GM19193 (cell line): ENCODE results near the gene TSSK1B.

ENCODE experiments used
- POLR2A ChIP-seq: IDR thresholded peaks from 4 replicates; pipeline ENCODE4 v1.6.1; 2011; ENCODE audit not compliant: insufficient read depth, insufficient read length; ENCODE audit errors: extremely low read depth

Gene TSSK1B

DNA sequence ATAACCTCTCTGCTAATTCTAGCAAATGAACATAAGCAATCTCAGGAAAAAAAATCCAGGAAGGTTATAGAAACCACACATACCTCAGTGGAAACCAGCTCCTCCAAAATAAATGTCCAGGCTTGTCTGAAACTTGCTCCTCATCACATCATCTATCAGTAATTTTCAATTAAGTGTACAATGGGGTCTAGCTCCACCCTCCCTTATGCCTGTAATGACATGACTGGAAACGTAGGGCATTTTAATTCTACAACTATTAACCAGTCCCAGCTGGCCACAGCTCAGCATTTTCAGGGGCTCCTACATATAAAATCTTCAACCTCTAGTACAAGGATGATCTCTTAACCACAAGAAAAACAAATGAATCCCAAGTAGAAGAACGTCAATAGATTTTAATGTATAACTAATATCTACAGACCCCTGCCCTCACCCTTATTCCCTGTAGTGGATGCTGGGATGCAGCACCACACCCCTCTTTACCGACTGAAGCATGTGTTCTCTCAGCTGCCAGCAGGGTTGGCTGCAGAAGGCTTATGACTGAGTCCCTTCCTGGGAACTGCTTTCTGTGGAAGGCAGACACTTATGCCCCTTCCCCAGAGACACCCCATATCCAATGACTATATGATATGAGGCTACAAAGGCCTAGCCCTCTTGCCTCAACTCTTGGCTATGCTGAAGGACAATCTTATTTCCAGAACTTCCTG lies 6.8 kb downstream of the TSSK1B start:
- TF ChIP-seq POLR2A = no peak

DNA sequence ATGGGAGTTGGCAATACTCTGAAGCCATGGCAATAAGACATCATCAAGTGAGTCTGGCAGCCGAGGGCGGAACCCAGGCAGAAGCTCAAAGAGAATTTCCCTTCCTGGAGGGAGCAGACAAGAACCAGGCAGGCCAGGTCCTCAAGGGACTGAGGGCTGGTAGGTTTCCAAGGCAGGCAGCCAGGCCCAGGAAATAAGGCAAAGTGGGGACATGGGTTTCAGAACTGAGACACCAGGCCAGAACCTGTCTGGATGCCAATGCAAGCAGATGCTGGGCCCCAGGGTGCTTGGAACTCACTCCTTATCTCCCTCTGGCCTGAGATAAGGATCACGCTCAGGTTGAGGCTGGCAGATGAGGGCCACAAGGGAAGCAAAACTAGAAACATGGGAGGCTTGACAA lies 8.9 kb downstream of the TSSK1B start:
- no peak for TF ChIP-seq POLR2A

DNA sequence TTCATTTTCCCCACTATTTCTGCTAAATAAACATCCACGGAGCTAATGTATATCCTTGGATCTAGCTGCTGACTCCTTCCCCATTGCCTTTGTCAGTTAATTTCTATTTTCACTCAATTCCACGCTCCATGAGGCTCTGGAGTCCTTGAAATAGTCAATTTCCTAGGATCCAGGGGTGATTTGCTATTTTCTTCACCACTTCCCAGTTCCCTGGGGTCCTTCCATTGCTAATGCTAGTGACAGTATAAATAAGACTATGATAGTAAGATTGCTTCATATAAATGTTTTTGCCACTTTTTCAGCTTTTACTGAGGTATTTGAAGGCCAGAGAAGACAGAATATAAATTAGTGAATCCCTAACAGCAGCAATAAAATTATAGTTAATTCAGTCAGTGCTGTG lies 13.1 kb downstream of the TSSK1B start:
- no peak for TF ChIP-seq POLR2A

DNA sequence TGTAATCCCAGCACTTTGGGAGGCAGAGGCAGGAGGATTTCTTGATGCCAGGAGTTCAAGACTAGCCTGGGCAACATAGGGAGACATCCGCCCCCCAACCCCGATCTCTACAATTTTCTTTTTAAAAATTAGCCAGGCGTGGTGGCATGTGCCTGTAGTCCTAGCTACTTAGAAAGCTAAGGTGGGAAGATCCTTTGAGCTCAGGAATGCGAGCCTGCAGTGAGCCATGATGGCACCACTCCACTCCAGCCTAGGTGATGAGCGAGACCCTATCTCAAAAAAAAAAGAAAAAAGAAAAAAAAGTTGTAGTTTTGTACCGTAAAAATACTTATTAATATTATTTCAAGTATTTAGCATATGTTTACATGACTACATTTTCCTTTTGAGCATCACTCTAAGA lies 29.3 kb downstream of the TSSK1B start:
- TF ChIP-seq POLR2A = no peak

DNA sequence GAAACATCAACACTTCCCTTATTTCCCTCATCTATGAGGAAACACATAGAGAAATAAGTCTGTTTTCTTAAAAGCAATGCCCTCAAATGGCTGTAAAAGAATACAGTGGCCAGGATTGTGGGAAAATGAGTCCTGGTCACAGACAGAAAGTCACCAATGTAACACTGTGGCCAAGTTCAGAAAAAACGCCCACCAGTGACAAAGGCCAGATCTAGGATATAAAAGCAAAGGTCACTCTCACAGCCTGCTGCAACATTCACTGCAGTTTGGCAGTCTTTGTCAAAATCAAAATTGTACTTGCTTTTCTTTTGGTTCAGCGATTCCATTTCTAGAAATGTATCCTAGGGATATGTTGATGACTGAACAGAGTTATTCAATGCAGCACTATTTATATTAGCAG lies 30.5 kb downstream of the TSSK1B start:
- no peak for TF ChIP-seq POLR2A

DNA sequence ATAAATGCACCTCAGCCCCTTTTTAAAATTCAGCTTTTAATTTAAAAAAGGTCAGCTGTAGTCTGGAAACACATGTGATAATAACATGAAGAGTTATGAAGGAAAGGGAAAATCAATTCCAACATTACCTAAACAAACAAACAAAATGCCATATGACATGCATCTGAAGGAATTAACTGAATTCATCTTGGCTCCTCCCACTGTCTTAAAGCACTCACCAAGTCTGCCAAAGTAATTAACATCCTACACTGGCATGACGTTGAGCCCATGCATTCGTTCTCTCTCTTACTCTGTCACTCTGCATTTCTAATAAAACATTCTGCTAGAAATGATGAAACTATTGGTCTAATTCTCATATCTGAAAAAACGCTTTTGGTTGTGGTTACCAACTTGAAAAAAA lies 37.7 kb downstream of the TSSK1B start:
- TF ChIP-seq POLR2A = no peak

DNA sequence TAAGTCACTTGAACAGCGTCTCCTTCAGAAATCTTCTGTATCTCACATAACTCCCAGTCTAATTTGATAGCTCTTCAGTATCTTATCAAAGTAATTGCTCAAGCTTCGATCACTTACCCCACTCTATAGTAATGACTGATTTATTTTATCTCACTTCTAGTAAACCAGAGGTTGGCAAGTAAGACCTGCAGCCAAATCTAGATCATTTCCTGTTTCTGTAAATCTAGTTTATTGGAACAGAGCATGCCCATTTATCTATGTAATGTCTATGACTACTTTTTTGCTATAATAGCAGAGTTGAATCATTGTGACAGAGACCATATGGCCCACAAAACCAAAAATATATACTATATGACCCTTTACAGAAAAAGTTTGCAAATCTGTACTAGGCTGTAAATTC lies 40.1 kb downstream of the TSSK1B start:
- no peak for TF ChIP-seq POLR2A

DNA sequence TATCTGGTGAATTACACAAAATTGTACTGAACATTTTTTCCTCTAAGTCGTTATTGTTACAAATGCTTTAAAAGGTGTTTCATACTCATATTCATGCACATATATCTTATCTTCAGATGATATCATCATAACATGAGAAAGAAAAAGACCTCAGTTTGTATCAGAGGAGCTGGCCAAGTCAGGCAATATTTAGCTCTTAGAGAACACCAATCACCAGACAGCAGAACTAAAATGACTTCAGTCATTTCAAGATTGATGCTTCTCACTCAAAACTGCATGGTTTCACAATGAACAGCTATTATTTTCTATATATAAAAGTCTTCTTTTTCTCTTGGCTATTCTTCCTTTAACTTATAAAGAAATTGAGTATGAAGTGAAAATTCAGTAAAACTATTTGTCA lies 44.6 kb downstream of the TSSK1B start:
- TF ChIP-seq POLR2A = no peak

DNA sequence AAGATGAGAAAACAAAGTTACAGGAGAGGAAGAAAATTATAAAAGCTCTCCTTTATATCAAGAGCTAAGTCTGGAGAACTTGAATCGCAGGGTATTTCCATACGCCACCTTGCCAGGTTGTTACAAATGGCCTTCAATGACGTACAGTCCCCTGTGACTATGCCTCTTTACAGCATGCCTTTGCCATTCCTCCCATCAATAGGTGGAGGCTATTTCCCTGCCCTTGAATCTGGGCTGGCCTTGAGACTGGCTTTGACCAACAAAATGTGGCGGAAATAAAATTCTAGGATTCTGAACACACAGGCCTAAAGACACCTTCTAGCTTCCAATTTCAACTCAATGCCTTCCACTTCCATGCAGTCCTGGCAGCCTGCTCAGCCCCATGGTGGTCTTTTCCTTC lies 45.7 kb downstream of the TSSK1B start:
- no peak for TF ChIP-seq POLR2A

DNA sequence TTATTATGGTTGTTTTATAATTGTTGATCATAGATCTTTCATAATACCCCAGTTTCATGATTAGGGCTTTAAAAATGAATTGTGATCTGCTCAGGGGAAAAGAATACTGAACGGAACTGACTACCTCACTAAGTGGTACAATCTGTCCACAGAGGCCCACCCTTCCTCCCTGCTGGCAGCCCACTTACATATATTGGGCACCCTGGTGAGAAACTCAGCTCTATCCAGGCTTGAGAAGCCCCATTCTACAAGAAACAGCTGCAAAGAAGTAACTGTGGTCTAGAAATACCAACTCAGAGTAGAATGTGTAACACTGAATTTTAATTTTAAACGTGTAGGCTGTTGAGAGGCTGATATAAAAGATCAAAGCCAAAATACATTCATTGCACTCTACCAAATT lies 46.9 kb downstream of the TSSK1B start:
- TF ChIP-seq POLR2A = no peak

DNA sequence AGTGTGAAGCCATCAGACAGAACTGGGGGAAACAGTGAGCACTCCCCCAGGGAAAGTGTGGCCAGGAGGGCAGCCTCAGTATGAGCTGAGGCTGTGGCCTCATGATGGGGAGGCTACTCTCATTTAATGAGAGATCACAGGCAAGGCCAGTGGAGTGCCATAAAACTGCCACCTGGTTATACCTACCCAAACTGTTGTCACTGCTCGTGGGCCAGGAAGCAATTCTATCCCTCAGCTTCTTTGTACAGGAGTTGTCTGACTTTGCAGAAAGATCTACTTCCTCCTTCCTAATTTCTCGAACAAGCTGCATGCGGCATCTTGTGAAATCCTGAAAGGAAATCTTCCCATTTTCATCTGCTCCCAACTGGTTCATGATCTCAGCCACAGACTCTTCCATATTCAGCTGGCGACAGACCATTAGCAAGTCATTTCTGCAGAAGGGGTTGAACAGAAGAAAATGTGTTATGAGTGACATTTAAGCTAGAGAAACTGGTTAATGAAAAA lies 50.0 kb downstream of the TSSK1B start:
- no peak for TF ChIP-seq POLR2A

DNA sequence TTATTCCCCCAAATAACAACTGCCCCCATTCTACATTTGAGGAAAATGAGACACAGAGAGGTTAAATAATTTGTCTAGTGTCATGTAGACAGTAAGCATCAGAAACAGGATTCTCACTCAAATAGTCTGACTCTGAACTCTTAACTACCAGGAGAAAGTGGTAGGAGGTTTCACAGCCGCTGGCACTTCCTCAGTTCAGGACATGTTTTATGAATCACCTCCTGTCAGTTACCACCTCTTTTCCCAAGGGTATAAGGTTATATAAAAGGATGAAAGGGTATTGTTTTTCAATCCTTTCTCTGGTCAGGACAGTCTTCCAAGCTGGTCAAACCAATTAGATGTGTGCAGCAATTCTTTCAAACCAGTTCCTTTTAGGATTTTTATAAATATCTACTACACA lies 52.1 kb downstream of the TSSK1B start:
- TF ChIP-seq POLR2A = no peak
